ENCODE results near the gene MAJIN.
"Not testable (repeated sequence)": the region's sequence is repeated elsewhere in the genome, so short reads cannot be mapped to it uniquely, and the experiment has no call there.

The MAJIN gene

GRCh38 chr11:64971421-64972233 is at the start of gene MAJIN:
Gene MAJIN (minus strand): TSS chr11:64972108. CDS start chr11:64959405, 12,703 bp downstream.
- DNase-seq, result peak; percentile 88

- DNase-seq, result no peak
These were observed 49.6 kb upstream of the MAJIN start for GRCh38 chr11:65021509-65021908.

- no peak for DNase-seq
These were observed 49.1 kb upstream of the MAJIN start for GRCh38 chr11:65021003-65021402.

GRCh38 chr11:65019824-65020223 is 47.9 kb upstream of the MAJIN start:
- no peak for DNase-seq

- DNase-seq, result no peak
These were observed 46.0 kb upstream of the MAJIN start for GRCh38 chr11:65017937-65018336.

GRCh38 chr11:65016705-65017104 is 44.8 kb upstream of the MAJIN start:
- DNase-seq, result no peak

- no peak for DNase-seq
These were observed 42.9 kb upstream of the MAJIN start for GRCh38 chr11:65014726-65015227.

GRCh38 chr11:65013888-65014725 is 42.2 kb upstream of the MAJIN start, which contains the start of gene ARL2:
Gene ARL2 (plus strand): TSS chr11:65014160. CDS start chr11:65014208, 48 bp downstream.
- peak; percentile 75 for DNase-seq

GRCh38 chr11:65013130-65013887 is 41.4 kb upstream of the MAJIN start:
- peak; percentile 85 for DNase-seq

GRCh38 chr11:65008873-65009272 is 37.0 kb upstream of the MAJIN start:
- DNase-seq, result no peak

GRCh38 chr11:65008016-65008415 is 36.1 kb upstream of the MAJIN start:
- no peak for DNase-seq

GRCh38 chr11:65003968-65004367 is 32.1 kb upstream of the MAJIN start:
- not testable (repeated sequence) for DNase-seq

GRCh38 chr11:65003282-65003681 is 31.4 kb upstream of the MAJIN start:
- no peak for DNase-seq

- no peak for DNase-seq
These were observed 30.8 kb upstream of the MAJIN start for GRCh38 chr11:65002706-65003105.

- DNase-seq, result no peak
These were observed 27.6 kb upstream of the MAJIN start for GRCh38 chr11:64999478-64999877.

- no peak for DNase-seq
These were observed 27.0 kb upstream of the MAJIN start for GRCh38 chr11:64998690-64999431.

GRCh38 chr11:64998141-64998540 is 26.2 kb upstream of the MAJIN start:
- DNase-seq, result no peak

GRCh38 chr11:64996710-64997380 is 24.9 kb upstream of the MAJIN start, which contains the start of gene BATF2:
Gene BATF2 (minus strand): TSS chr11:64996971. CDS start chr11:64996914, 57 bp downstream.
- DNase-seq, result no peak

GRCh38 chr11:64996327-64996709 is 24.4 kb upstream of the MAJIN start:
- no peak for DNase-seq

- no peak for DNase-seq
These were observed 22.4 kb upstream of the MAJIN start for GRCh38 chr11:64994318-64994717.

GRCh38 chr11:64990222-64990923 is 18.5 kb upstream of the MAJIN start:
- no peak for DNase-seq
